HepG2 (cell line): Measurements from ENCODE around the gene FABP1. TPM values are rescaled to one million over a fixed set of nuclear protein-coding genes. Genes with fewer than 3 reads are reported as not detected.

Experiments
- ATM ChIP-seq: fragments of 450-650 bp; IDR thresholded peaks from 2 replicates; pipeline ENCODE4 v1.7.1; 2017; ENCODE audit warnings: mild to moderate bottlenecking, borderline replicate concordance
- E2F1 ChIP-seq: sonication (generic); formaldehyde crosslinking; IDR thresholded peaks from 2 replicates; pipeline ENCODE4 v1.5.0; 2020; ENCODE audit warnings: missing genetic modification reagents
- KAT8 ChIP-seq: IDR thresholded peaks from 2 replicates; pipeline ENCODE4 v1.6.1; 2016; ENCODE audit warnings: missing genetic modification reagents, missing compliant biosample characterization
- MIXL1 ChIP-seq: IDR thresholded peaks from 2 replicates; pipeline ENCODE4 v1.6.1; 2016
- RFXAP ChIP-seq: sonication (generic); formaldehyde crosslinking; IDR thresholded peaks from 2 replicates; pipeline ENCODE4 v1.4.0; 2020; ENCODE audit warnings: missing genetic modification reagents, borderline replicate concordance
- SNAI1 ChIP-seq: sonication (generic); formaldehyde crosslinking; IDR thresholded peaks from 2 replicates; pipeline ENCODE4 v1.5.0; 2020; ENCODE audit warnings: mild to moderate bottlenecking, missing genetic modification reagents, borderline replicate concordance
- SRSF1 ChIP-seq: fragments of 200-400 bp; formaldehyde crosslinking; optimal IDR thresholded peaks from 2 replicates; pipeline ENCODE3; 2017; ENCODE audit warnings: mild to moderate bottlenecking, low read depth, low read length, moderate library complexity
- ZNF280D ChIP-seq: sonication (generic); formaldehyde crosslinking; IDR thresholded peaks from 2 replicates; pipeline ENCODE4 v1.5.1; 2020; ENCODE audit warnings: mild to moderate bottlenecking, missing genetic modification reagents
- ZNF318 ChIP-seq: sonication (generic); formaldehyde crosslinking; IDR thresholded peaks from 2 replicates; pipeline ENCODE4 v1.4.0; 2020; ENCODE audit warnings: mild to moderate bottlenecking, missing genetic modification reagents
- polyA plus RNA-seq, 8 experiments: library from polyadenylated mRNA; depleted of rRNA in 3 of 8; stranded (reverse) in 7 of 8; unstranded in 1 of 8; fragments of >200 nt; fragmentation: Illumina TruSeq in 4 of 8; extraction: Trizol in 4 of 8; gene quantifications; 2 replicates each; pipeline versions ENCODE4 v1.2.1 to v1.2.3, GENCODE V29; 2011 to 2016; ENCODE audit warnings: low read depth in 4 of 8, missing spikeins in 1 of 8, mixed read lengths in 1 of 8; ENCODE audit not compliant: insufficient read depth in 1 of 8
- total RNA-seq, 5 experiments: library from RNA; depleted of rRNA; stranded (reverse); fragments of >200 nt; fragmentation: Illumina TruSeq; extraction: Trizol; gene quantifications; 2 replicates each; pipeline ENCODE4 v1.2.3, GENCODE V29; 2016; ENCODE audit warnings: low read depth in 1 of 5
- TF ChIP-seq, protein P1 (sequence below): sonication (generic); formaldehyde crosslinking; IDR thresholded peaks from 2 replicates; pipeline ENCODE4 v1.4.0; 2020; ENCODE audit warnings: mild to moderate bottlenecking, missing genetic modification reagents
- TF ChIP-seq, protein P2 (sequence below): sonication (generic); formaldehyde crosslinking; IDR thresholded peaks from 2 replicates; pipeline ENCODE4 v1.8.1; 2023; ENCODE audit warnings: mild to moderate bottlenecking, missing genetic modification reagents

Gene FABP1
- total and polyA plus RNA-seq, 2 of the 13 experiments (the other 11 are each of a cell fraction or from before 2014, with no cell fraction given): 644 to 1,608 TPM

DNA sequence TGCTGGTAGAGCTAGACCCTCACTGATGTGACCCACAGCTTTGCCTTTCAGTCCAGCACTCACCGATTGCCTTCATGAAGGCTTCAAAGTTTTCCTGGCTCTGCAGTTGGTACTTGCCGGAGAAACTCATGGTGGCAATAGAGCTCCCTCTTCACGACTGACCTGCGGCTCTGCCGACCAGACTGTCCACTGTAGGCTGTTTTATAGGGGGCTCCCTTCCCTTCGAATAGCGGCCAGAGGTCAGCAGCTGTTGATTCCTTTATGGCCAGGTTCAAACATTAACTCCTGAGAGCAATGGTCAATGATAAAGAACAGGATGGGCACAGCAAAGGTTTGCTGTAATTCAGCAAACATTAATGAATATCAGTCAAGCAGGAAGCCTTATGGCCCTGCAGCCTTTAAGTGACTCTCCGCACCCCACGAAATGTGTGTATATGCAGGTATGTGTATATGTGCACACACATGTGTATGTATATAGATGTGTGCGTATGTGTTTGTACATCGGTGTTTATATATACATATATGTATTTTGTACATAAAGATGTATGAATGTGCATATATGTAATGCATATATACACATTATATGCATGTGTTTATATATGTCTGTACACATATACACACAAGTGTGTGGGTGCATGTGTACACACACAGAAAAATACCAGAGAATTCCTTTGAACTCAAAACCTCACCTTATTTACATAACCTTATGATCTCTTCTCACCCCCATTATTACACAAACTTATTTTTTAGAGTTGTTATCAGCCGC lies at the start of gene FABP1 (continued):
- TF ChIP-seq, protein P1, sequence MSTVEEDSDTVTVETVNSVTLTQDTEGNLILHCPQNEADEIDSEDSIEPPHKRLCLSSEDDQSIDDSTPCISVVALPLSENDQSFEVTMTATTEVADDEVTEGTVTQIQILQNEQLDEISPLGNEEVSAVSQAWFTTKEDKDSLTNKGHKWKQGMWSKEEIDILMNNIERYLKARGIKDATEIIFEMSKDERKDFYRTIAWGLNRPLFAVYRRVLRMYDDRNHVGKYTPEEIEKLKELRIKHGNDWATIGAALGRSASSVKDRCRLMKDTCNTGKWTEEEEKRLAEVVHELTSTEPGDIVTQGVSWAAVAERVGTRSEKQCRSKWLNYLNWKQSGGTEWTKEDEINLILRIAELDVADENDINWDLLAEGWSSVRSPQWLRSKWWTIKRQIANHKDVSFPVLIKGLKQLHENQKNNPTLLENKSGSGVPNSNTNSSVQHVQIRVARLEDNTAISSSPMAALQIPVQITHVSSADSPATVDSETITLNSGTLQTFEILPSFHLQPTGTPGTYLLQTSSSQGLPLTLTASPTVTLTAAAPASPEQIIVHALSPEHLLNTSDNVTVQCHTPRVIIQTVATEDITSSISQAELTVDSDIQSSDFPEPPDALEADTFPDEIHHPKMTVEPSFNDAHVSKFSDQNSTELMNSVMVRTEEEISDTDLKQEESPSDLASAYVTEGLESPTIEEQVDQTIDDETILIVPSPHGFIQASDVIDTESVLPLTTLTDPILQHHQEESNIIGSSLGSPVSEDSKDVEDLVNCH (CRISPR knock-in tag): no peak
- TF ChIP-seq SRSF1: no peak
- TF ChIP-seq, protein P2, sequence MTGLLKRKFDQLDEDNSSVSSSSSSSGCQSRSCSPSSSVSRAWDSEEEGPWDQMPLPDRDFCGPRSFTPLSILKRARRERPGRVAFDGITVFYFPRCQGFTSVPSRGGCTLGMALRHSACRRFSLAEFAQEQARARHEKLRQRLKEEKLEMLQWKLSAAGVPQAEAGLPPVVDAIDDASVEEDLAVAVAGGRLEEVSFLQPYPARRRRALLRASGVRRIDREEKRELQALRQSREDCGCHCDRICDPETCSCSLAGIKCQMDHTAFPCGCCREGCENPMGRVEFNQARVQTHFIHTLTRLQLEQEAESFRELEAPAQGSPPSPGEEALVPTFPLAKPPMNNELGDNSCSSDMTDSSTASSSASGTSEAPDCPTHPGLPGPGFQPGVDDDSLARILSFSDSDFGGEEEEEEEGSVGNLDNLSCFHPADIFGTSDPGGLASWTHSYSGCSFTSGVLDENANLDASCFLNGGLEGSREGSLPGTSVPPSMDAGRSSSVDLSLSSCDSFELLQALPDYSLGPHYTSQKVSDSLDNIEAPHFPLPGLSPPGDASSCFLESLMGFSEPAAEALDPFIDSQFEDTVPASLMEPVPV (CRISPR knock-in tag): no peak
- TF ChIP-seq ZNF318 (CRISPR knock-in tag): no peak
- no peak for TF ChIP-seq E2F1 (CRISPR knock-in tag)
- TF ChIP-seq MIXL1: peak; percentile 98
- TF ChIP-seq ATM: no peak; the same call in 1 of the 2 replicates
- peak; percentile 81 for TF ChIP-seq RFXAP
- peak; percentile 42; the same call in 1 of the 2 replicates for TF ChIP-seq KAT8 (CRISPR knock-in tag)
- TF ChIP-seq SNAI1 (CRISPR knock-in tag): peak; percentile 93; the same call in 1 of the 2 replicates
- TF ChIP-seq ZNF280D: peak; percentile 82; the same call in 1 of the 2 replicates
